ENCODE results near the gene LTBP3.
A peak's percentile ranks its signal among the peaks of the same experiment; 100 is the strongest.

DNA sequence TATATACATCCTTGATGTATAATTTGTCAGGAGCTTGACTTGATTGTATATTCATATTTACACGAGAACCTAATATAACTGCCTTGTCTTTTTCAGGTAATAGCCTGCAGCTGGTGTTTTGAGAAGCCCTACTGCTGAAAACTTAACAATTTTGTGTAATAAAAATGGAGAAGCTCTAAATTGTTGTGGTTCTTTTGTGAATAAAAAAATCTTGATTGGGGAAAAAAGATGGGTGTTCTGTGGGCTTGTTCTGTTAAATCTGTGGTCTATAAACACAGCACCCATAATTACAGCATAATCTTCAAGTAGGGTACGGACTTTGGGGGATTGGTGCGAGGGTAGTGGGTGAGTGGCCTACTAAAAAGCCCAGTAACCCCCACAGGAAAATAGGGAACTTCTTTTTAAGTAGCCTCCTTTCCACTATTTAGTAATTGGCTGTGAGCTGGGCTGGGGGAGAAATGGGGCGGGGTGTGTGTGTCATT, 51.8 kb downstream of the LTBP3 start:
- TF ChIP-seq CTCF (IDR thresholded peaks at IDR 0.05) (no peak), POLR2A (IDR thresholded peaks at IDR 0.05) (peak; percentile 2)
